Measurements from ENCODE around the gene EBF4.

GRCh38 chr20:2761885-2762284 lies 69.3 kb downstream of the EBF4 start:
- TF ChIP-seq, protein P1, sequence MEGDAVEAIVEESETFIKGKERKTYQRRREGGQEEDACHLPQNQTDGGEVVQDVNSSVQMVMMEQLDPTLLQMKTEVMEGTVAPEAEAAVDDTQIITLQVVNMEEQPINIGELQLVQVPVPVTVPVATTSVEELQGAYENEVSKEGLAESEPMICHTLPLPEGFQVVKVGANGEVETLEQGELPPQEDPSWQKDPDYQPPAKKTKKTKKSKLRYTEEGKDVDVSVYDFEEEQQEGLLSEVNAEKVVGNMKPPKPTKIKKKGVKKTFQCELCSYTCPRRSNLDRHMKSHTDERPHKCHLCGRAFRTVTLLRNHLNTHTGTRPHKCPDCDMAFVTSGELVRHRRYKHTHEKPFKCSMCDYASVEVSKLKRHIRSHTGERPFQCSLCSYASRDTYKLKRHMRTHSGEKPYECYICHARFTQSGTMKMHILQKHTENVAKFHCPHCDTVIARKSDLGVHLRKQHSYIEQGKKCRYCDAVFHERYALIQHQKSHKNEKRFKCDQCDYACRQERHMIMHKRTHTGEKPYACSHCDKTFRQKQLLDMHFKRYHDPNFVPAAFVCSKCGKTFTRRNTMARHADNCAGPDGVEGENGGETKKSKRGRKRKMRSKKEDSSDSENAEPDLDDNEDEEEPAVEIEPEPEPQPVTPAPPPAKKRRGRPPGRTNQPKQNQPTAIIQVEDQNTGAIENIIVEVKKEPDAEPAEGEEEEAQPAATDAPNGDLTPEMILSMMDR (conservative IDR thresholded peaks at IDR 0.05; ENCODE audit: low read length), result no peak
- TF ChIP-seq EZH2phosphoT487 (IDR thresholded peaks at IDR 0.05; ENCODE audit: borderline replicate concordance, low read depth, low read length), result no peak
